ENCODE measurements around the gene EFEMP1.

EFEMP1 gene

GRCh38 chr2:55891671-55892094 is 31.9 kb downstream of the EFEMP1 start:
- no peak for DNase-seq

GRCh38 chr2:55888936-55889335 is 34.6 kb downstream of the EFEMP1 start:
- DNase-seq: no peak

GRCh38 chr2:55887901-55888624 is 35.5 kb downstream of the EFEMP1 start:
- DNase-seq: no peak

GRCh38 chr2:55887351-55887750 is 36.2 kb downstream of the EFEMP1 start:
- no peak for DNase-seq

GRCh38 chr2:55885944-55886281 is 37.7 kb downstream of the EFEMP1 start:
- DNase-seq: no peak

- DNase-seq: no peak
Measured at GRCh38 chr2:55885127-55885943, 38.2 kb downstream of the EFEMP1 start.

- no peak for DNase-seq
Measured at GRCh38 chr2:55883829-55884228, 39.8 kb downstream of the EFEMP1 start.

- no peak for DNase-seq
Measured at GRCh38 chr2:55883357-55883756, 40.2 kb downstream of the EFEMP1 start.

GRCh38 chr2:55882954-55883353 is 40.6 kb downstream of the EFEMP1 start:
- no peak for DNase-seq

- DNase-seq: no peak
Measured at GRCh38 chr2:55880416-55881143, 43.0 kb downstream of the EFEMP1 start.

- DNase-seq: no peak
Measured at GRCh38 chr2:55879976-55880375, 43.6 kb downstream of the EFEMP1 start.

- no peak for DNase-seq
Measured at GRCh38 chr2:55877087-55877436, 46.5 kb downstream of the EFEMP1 start.

GRCh38 chr2:55876429-55877086 is 47.0 kb downstream of the EFEMP1 start:
- no peak for DNase-seq

GRCh38 chr2:55875434-55876135 is 48.0 kb downstream of the EFEMP1 start:
- no peak for DNase-seq

GRCh38 chr2:55874338-55874737 is 49.2 kb downstream of the EFEMP1 start:
- DNase-seq: no peak

- DNase-seq: no peak
Measured at GRCh38 chr2:55871637-55872036, 51.9 kb downstream of the EFEMP1 start.

- no peak for DNase-seq
Measured at GRCh38 chr2:55869637-55870325, 53.8 kb downstream of the EFEMP1 start.

GRCh38 chr2:55865096-55865835 is 58.3 kb downstream of the EFEMP1 start:
- no peak for DNase-seq

- DNase-seq: no peak
Measured at GRCh38 chr2:55864351-55865084, 59.1 kb downstream of the EFEMP1 start.

- no peak for DNase-seq
Measured at GRCh38 chr2:55862673-55863390, 60.8 kb downstream of the EFEMP1 start.

Measured in stimulated activated CD4-positive, alpha-beta T cell treated with anti-CD3 and anti-CD28 coated beads, Interleukin-1b, Interleukin-23, amount 100 ng/mL, for 48 hours (primary cell).